ENCODE measurements around the gene CNTFR.

Gene CNTFR

GRCh38 chr9:34590381-34591247 lies 1.1 kb upstream of the CNTFR start:
- no peak for DNase-seq (ENCODE audit: low spot score)

GRCh38 chr9:34588671-34589635 lies 571 bp downstream of the CNTFR start:
- no peak for DNase-seq (ENCODE audit: low spot score)

GRCh38 chr9:34587271-34587670 lies 2.3 kb downstream of the CNTFR start:
- no peak for DNase-seq (ENCODE audit: low spot score)

GRCh38 chr9:34585946-34586669 lies 3.4 kb downstream of the CNTFR start:
- no peak for DNase-seq (ENCODE audit: low spot score)

- no peak for DNase-seq (ENCODE audit: low spot score)
These were observed 4.6 kb downstream of the CNTFR start for GRCh38 chr9:34584970-34585369.

- DNase-seq (ENCODE audit: low spot score) = no peak
These were observed 6.7 kb downstream of the CNTFR start for GRCh38 chr9:34582787-34583186.

GRCh38 chr9:34581318-34581717 lies 8.2 kb downstream of the CNTFR start:
- no peak for DNase-seq (ENCODE audit: low spot score)

GRCh38 chr9:34580358-34580757 lies 9.2 kb downstream of the CNTFR start:
- DNase-seq (ENCODE audit: low spot score) = no peak

- DNase-seq (ENCODE audit: low spot score) = no peak
These were observed 9.7 kb downstream of the CNTFR start for GRCh38 chr9:34579808-34580163.

- DNase-seq (ENCODE audit: low spot score) = no peak
These were observed 10.3 kb downstream of the CNTFR start for GRCh38 chr9:34579104-34579807.

GRCh38 chr9:34578241-34579103 lies 11.1 kb downstream of the CNTFR start:
- no peak for DNase-seq (ENCODE audit: low spot score)

- DNase-seq (ENCODE audit: low spot score) = no peak
These were observed 11.9 kb downstream of the CNTFR start for GRCh38 chr9:34577400-34578240.

- DNase-seq (ENCODE audit: low spot score) = no peak
These were observed 12.7 kb downstream of the CNTFR start for GRCh38 chr9:34576597-34577399.

GRCh38 chr9:34575862-34576596 lies 13.5 kb downstream of the CNTFR start:
- no peak for DNase-seq (ENCODE audit: low spot score)

GRCh38 chr9:34575241-34575640 lies 14.3 kb downstream of the CNTFR start:
- DNase-seq (ENCODE audit: low spot score) = no peak

- DNase-seq (ENCODE audit: low spot score) = no peak
These were observed 15.0 kb downstream of the CNTFR start for GRCh38 chr9:34574571-34574970.

- DNase-seq (ENCODE audit: low spot score) = no peak
These were observed 15.8 kb downstream of the CNTFR start for GRCh38 chr9:34573599-34574325.

Measured in putamen (tissue), 1 donor.